HCT116 (cell line): ENCODE measurements around the gene SERPIND1.

Source experiments
- ATF3 ChIP-seq: IDR thresholded peaks from 2 replicates; pipeline ENCODE4 v1.6.1; 2012
- CEBPB ChIP-seq: IDR thresholded peaks from 2 replicates; pipeline ENCODE4 v1.6.1; 2012; ENCODE audit warnings: low read depth
- CTCF ChIP-seq, 3 experiments: fragments of 200-600 bp in 1 of 3; sonication (generic) in 1 of 3; IDR thresholded peaks in 2 of 3; conservative IDR thresholded peaks in 1 of 3; 2 replicates each; pipeline ENCODE4 v1.5.1; 2012 to 2017; ENCODE audit warnings: low read depth in 2 of 3, low read length in 2 of 3, antibody characterized with exemption in 1 of 3, borderline replicate concordance in 1 of 3, control low read depth in 1 of 3, mild to moderate bottlenecking in 1 of 3, mixed read lengths in 1 of 3, mixed run types in 1 of 3, moderate library complexity in 1 of 3; ENCODE audit not compliant: insufficient read depth in 1 of 3
- EZH2 ChIP-seq: fragments of 200-600 bp; sonication (generic); IDR thresholded peaks from 2 replicates; pipeline ENCODE4 v1.6.1; 2017; ENCODE audit warnings: antibody characterized with exemption, mixed run types
- JUND ChIP-seq: IDR thresholded peaks from 2 replicates; pipeline ENCODE4 v1.6.1; 2012
- MAX ChIP-seq: IDR thresholded peaks from 2 replicates; pipeline ENCODE4 v1.6.1; 2012
- POLR2A ChIP-seq: IDR thresholded peaks from 2 replicates; pipeline ENCODE4 v1.7.0; 2011; ENCODE audit warnings: borderline replicate concordance; ENCODE audit not compliant: insufficient read depth, insufficient read length; ENCODE audit errors: extremely low read depth
- POLR2AphosphoS5 ChIP-seq: IDR thresholded peaks from 2 replicates; pipeline ENCODE4 v1.6.1; 2011; ENCODE audit warnings: mild to moderate bottlenecking, low read depth, low read length, moderate library complexity
- RAD21 ChIP-seq: IDR thresholded peaks from 2 replicates; pipeline ENCODE4 v1.6.1; 2012; ENCODE audit warnings: low read depth, mild to moderate bottlenecking
- TF ChIP-seq, protein P1 (sequence below): IDR thresholded peaks from 2 replicates; pipeline ENCODE4 v1.6.1; 2012; ENCODE audit warnings: low read depth

- no peak for TF ChIP-seq CTCF (IDR thresholded peaks at IDR 0.05 in 2 of 3, conservative IDR thresholded peaks at IDR 0.05 in 1 of 3; ENCODE audit: borderline replicate concordance in 1 of 3, insufficient read depth in 1 of 3, low read depth in 2 of 3, low read length in 2 of 3)
- TF ChIP-seq, protein P1, sequence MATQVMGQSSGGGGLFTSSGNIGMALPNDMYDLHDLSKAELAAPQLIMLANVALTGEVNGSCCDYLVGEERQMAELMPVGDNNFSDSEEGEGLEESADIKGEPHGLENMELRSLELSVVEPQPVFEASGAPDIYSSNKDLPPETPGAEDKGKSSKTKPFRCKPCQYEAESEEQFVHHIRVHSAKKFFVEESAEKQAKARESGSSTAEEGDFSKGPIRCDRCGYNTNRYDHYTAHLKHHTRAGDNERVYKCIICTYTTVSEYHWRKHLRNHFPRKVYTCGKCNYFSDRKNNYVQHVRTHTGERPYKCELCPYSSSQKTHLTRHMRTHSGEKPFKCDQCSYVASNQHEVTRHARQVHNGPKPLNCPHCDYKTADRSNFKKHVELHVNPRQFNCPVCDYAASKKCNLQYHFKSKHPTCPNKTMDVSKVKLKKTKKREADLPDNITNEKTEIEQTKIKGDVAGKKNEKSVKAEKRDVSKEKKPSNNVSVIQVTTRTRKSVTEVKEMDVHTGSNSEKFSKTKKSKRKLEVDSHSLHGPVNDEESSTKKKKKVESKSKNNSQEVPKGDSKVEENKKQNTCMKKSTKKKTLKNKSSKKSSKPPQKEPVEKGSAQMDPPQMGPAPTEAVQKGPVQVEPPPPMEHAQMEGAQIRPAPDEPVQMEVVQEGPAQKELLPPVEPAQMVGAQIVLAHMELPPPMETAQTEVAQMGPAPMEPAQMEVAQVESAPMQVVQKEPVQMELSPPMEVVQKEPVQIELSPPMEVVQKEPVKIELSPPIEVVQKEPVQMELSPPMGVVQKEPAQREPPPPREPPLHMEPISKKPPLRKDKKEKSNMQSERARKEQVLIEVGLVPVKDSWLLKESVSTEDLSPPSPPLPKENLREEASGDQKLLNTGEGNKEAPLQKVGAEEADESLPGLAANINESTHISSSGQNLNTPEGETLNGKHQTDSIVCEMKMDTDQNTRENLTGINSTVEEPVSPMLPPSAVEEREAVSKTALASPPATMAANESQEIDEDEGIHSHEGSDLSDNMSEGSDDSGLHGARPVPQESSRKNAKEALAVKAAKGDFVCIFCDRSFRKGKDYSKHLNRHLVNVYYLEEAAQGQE, result no peak
- TF ChIP-seq POLR2A, result no peak
- TF ChIP-seq EZH2, result no peak
- TF ChIP-seq POLR2AphosphoS5, result no peak
- TF ChIP-seq JUND, result no peak
- TF ChIP-seq ATF3, result no peak
- TF ChIP-seq MAX, result no peak
- TF ChIP-seq RAD21, result no peak
- TF ChIP-seq CEBPB, result no peak
Measured at GRCh38 chr22:20741008-20741633, 32.8 kb upstream of the SERPIND1 start.
